ENCODE results near the gene ZFPM1.

GRCh38 chr16:88511060-88511459 lies 58.0 kb downstream of the ZFPM1 start:
- TF ChIP-seq CTCF (IDR thresholded peaks at IDR 0.05) (no peak), ZFX (IDR thresholded peaks at IDR 0.05; ENCODE audit: borderline replicate concordance) (no peak)

Measured in 22Rv1 (cell line).